ENCODE measurements around the gene NAPSA.

Gene NAPSA

DNA sequence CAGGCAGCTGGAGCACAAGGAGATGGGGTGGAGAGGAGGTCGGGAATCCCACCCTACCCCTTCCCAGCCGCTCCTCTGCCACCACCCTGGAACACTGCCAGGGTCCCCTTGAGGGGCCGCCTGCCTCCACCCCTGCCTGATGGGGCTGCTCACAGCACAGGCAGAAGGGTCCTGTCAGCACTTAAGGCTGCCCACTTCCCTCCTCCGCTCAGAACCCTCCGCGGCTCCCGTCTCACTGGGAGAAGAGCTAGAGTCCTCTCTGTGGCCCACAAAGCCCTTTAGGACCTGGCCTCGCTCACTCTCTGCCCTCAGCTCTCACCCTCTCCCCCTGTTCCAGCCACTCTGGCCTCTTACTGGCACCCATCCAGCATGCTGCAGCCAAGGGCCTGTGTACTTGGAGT lies 15.3 kb upstream of the NAPSA start:
- DNase-seq = no peak
- Histone ChIP-seq H3K9me2 (replicated peaks; ENCODE audit: insufficient read depth, low read length) (no peaks in the 10 kb centered on the region), H3K27me3 (replicated peaks; ENCODE audit: insufficient read depth, low read length) (no peaks in the 10 kb centered on the region), H3K4me1 (ENCODE audit: low read length) (no peaks in the 10 kb centered on the region; the same call in 1 of the 2 replicates), H2AFZ (ENCODE audit: low read length) (no peak overlapping the region), H3F3A (ENCODE audit: insufficient read depth, low read length) (peaks cover 9% of the 10 kb centered on the region; the same call in 1 of the 2 replicates), H4K20me1 (ENCODE audit: insufficient read depth, low read length) (peaks cover 3% of the 10 kb centered on the region; the same call in 1 of the 2 replicates), H3K9ac (ENCODE audit: low read length) (no peak overlapping the region), H3K4me2 (ENCODE audit: low read depth, low read length) (no peak overlapping the region), H3K79me2 (ENCODE audit: low read length) (peaks cover 28% of the 10 kb centered on the region), H3K4me3 (ENCODE audit: low read length) (no peak overlapping the region), H3K9me3 (replicated peaks; ENCODE audit: insufficient read depth, low read length) (no peaks in the 10 kb centered on the region), H3K27ac (ENCODE audit: low read length) (no peak overlapping the region), H3K36me3 (replicated peaks; ENCODE audit: insufficient read depth, low read length) (peaks cover 5% of the 10 kb centered on the region; the same call in 1 of the 2 replicates)
- TF ChIP-seq EZH2 (optimal IDR thresholded peaks at IDR 0.05; ENCODE audit: low read depth, low read length) (no peak), EZH2phosphoT487 (IDR thresholded peaks at IDR 0.05; ENCODE audit: low read length) (no peak)
- TF ChIP-seq, protein P1, sequence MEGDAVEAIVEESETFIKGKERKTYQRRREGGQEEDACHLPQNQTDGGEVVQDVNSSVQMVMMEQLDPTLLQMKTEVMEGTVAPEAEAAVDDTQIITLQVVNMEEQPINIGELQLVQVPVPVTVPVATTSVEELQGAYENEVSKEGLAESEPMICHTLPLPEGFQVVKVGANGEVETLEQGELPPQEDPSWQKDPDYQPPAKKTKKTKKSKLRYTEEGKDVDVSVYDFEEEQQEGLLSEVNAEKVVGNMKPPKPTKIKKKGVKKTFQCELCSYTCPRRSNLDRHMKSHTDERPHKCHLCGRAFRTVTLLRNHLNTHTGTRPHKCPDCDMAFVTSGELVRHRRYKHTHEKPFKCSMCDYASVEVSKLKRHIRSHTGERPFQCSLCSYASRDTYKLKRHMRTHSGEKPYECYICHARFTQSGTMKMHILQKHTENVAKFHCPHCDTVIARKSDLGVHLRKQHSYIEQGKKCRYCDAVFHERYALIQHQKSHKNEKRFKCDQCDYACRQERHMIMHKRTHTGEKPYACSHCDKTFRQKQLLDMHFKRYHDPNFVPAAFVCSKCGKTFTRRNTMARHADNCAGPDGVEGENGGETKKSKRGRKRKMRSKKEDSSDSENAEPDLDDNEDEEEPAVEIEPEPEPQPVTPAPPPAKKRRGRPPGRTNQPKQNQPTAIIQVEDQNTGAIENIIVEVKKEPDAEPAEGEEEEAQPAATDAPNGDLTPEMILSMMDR (IDR thresholded peaks at IDR 0.05; ENCODE audit: low read length) = no peak

DNA sequence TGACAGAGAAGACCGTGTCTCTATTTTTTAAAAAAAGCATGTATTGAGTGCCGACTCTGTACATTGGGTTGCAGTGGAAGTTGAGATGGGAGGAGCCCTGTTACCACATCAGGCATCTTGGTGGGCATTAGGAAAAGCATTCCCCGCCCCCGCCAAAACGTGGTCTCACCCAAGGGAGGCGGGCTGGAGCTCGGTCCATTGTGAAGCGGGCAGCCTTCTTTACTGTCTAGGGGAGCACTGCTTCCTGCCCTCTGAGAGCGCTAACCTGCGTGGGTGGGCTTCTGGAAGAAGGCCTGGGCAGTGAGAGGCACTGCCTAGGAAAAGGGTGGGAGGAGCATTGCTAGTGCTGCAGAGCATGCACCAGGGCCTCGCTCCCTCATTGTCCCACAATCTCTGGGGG lies 14.7 kb upstream of the NAPSA start:
- Histone ChIP-seq H3K27me3 (replicated peaks; ENCODE audit: insufficient read depth, low read length) (no peaks in the 10 kb centered on the region), H3K79me2 (ENCODE audit: low read length) (peaks cover 21% of the 10 kb centered on the region), H3K9ac (ENCODE audit: low read length) (no peak overlapping the region), H3K9me2 (replicated peaks; ENCODE audit: insufficient read depth, low read length) (no peaks in the 10 kb centered on the region), H3K27ac (ENCODE audit: low read length) (no peak overlapping the region), H3F3A (ENCODE audit: insufficient read depth, low read length) (peaks cover 9% of the 10 kb centered on the region; the same call in 1 of the 2 replicates), H4K20me1 (ENCODE audit: insufficient read depth, low read length) (peaks cover 3% of the 10 kb centered on the region; the same call in 1 of the 2 replicates), H3K4me1 (ENCODE audit: low read length) (no peaks in the 10 kb centered on the region; the same call in 1 of the 2 replicates), H3K36me3 (replicated peaks; ENCODE audit: insufficient read depth, low read length) (peaks cover 5% of the 10 kb centered on the region; the same call in 1 of the 2 replicates), H3K9me3 (replicated peaks; ENCODE audit: insufficient read depth, low read length) (no peaks in the 10 kb centered on the region), H3K4me3 (ENCODE audit: low read length) (no peak overlapping the region), H3K4me2 (ENCODE audit: low read depth, low read length) (no peak overlapping the region), H2AFZ (ENCODE audit: low read length) (no peak overlapping the region)
- no peak for DNase-seq
- TF ChIP-seq EZH2phosphoT487 (IDR thresholded peaks at IDR 0.05; ENCODE audit: low read length) (no peak), EZH2 (optimal IDR thresholded peaks at IDR 0.05; ENCODE audit: low read depth, low read length) (no peak)
- TF ChIP-seq, protein P1 (IDR thresholded peaks at IDR 0.05; ENCODE audit: low read length) = no peak

DNA sequence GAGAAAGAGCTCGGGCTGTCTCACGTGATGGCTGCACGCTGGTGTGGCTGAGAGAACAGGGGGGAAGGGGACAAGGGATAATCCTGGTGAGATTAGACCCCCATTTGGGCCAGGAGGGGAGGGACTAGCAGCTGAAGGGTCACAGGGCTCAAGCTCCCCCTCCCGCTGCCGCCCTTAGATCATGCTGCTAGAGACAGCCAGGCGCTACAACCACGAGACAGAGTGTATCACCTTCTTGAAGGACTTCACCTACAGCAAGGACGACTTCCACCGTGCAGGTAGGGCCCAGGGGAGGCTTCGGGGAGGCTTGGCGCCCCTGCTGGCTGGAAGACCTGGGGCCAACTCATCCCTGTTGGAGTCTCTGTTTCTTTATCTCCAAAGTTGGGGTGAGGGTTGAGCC lies 14.2 kb upstream of the NAPSA start:
- Histone ChIP-seq H2AFZ (ENCODE audit: low read length) (no peak overlapping the region), H3K9me2 (replicated peaks; ENCODE audit: insufficient read depth, low read length) (no peaks in the 10 kb centered on the region), H3K27me3 (replicated peaks; ENCODE audit: insufficient read depth, low read length) (no peaks in the 10 kb centered on the region), H3K79me2 (ENCODE audit: low read length) (peaks cover 16% of the 10 kb centered on the region), H3K27ac (ENCODE audit: low read length) (no peak overlapping the region), H3K4me1 (ENCODE audit: low read length) (no peaks in the 10 kb centered on the region), H3K36me3 (replicated peaks; ENCODE audit: insufficient read depth, low read length) (peaks cover 5% of the 10 kb centered on the region; the same call in 1 of the 2 replicates), H3K9me3 (replicated peaks; ENCODE audit: insufficient read depth, low read length) (no peaks in the 10 kb centered on the region), H3F3A (ENCODE audit: insufficient read depth, low read length) (peaks cover 9% of the 10 kb centered on the region; the same call in 1 of the 2 replicates), H3K4me2 (ENCODE audit: low read depth, low read length) (no peak overlapping the region), H3K9ac (ENCODE audit: low read length) (no peak overlapping the region), H3K4me3 (ENCODE audit: low read length) (no peak overlapping the region), H4K20me1 (ENCODE audit: insufficient read depth, low read length) (peaks cover 3% of the 10 kb centered on the region; the same call in 1 of the 2 replicates)
- TF ChIP-seq EZH2phosphoT487 (IDR thresholded peaks at IDR 0.05; ENCODE audit: low read length) (no peak), EZH2 (optimal IDR thresholded peaks at IDR 0.05; ENCODE audit: low read depth, low read length) (no peak)
- TF ChIP-seq, protein P1 (IDR thresholded peaks at IDR 0.05; ENCODE audit: low read length) = no peak
- DNase-seq = no peak

Measured in MM.1S (cell line).